HT-29 (cell line): ENCODE results near the gene WDFY4. TPM values are rescaled to one million over a fixed set of nuclear protein-coding genes. Genes with fewer than 3 reads are reported as not detected.

Experiments
- DNase-seq: peaks from one replicate; pipeline ENCODE4 v3.0.0-alpha.2; 2015; ENCODE audit warnings: low spot score
- small RNA-seq: library from RNA; depleted of rRNA; stranded (forward); fragments of <200 nt; gene quantifications from one replicate; pipeline ENCODE3, GENCODE V24; 2014
- total RNA-seq: library from RNA; depleted of rRNA; stranded (reverse); fragments of >200 nt; shearing (Covaris generic); gene quantifications from 2 replicates; pipeline ENCODE4 v1.2.3, GENCODE V29; 2014; rRNA removed

WDFY4 gene
- total RNA-seq, 1 experiment from 2014 or later, result 0.10 TPM

- DNase-seq, result no peak
Observed at GRCh38 chr10:49015700-49016099, 331.0 kb downstream of the WDFY4 start.

DNA sequence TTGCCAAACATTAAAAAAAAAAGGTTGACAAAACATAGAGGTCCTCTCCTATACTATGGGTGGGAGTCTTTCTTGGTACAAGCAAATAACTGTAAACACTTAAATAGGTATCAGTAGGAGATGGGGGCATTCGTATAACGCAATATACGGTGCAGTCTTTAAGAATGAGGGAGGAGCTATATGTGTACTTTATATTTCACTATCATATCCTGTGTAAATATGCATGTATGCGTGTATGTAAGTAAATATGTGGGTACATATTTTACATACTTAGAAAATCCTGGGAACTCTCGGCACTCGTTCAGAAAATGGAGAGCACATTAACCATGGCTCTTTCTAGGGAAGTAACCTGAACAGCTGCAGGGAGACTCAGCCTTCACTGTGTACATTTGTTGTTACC is 337.0 kb downstream of the WDFY4 start:
- no peak for DNase-seq

GRCh38 chr10:49023071-49023470 is 338.4 kb downstream of the WDFY4 start:
- DNase-seq, result no peak

DNA sequence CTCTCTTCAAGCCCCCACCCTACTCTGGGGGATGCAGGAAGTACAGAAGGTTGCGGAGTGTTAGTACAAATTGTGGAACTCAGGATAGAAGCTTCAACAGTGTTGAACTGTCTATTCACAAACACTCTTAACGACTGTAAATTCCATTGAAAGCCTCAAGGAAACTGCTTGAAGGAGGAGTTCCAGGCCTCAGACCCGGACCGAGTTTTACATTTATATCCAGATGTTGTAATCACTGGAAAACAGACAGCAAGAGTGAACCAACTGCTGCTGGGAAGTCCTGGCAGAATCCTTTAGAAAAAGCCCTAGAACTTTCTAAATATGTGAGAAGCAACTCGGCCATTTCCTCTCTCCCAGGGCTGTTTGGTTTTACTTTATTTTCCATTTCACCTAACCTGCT is 339.1 kb downstream of the WDFY4 start:
- DNase-seq, result no peak

GRCh38 chr10:49024484-49024883 is 339.8 kb downstream of the WDFY4 start:
- DNase-seq, result no peak

DNA sequence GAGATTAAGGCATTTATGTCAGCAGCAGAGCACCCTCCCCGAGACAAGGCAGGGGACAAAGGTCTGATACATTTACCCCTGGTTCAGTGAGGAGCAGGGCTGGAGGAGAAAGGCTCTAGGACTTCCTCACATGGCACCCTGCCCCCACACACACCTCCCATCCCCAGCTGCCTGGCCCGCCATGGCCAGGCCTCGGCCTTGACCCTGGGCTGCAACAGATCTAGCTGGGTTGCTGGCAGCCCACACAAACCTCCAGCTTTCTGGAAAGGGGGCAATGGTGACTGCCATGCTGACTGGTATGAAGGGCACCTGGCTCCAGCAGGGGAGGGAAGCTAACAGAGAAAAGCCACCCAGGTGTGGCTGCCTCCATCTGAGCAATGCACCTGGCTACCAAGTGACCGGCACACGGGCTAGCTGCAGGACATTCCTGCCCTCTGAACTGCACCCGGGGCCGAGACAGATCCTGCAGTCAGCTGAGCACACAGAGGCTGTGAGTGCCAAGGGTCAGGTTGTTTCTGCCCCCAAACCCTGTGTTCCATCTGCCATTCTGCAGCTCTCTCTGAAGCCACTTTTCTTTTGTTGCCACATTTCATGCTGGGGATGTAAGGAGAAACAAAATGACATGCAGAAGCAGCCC is 340.8 kb downstream of the WDFY4 start:
- DNase-seq, result no peak

DNA sequence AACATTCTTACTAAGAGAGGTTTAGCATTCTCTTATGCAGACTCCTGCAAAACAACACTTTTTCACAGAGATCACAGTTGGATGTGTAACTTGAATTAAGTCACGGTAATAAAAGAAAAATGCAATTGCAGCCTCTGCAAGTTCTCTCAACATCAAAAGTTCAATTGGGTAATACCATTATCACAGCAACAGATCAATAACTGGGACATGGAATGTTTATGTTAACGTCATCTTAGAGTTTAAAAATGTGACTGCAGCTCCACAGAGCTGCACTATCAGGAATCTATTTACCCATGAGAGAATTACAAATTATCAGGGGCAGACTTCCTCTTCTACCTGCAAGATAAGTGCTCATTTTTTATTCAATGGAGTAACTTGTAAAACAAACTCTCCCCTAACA is 344.0 kb downstream of the WDFY4 start:
- DNase-seq, result no peak

DNA sequence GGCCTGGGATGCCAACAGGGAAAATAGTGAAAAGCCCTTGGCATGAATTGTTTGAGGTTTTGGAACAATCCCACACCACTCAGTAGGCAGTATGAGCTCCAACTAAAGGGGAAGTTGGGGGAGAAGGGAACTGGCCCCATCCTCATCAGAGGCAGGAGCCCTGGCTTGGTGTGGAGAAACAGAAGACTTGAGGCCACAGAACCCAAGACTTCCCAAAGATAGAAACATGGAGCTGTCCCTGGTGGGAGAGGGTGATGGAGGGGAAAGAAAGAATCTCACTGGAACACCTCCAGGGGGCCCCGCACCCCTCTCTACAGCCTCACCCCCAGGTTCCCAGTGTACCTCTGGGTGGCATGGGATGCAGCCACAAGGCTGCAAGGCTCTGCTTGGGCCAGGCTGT is 345.0 kb downstream of the WDFY4 start:
- no peak for DNase-seq

Small RNA genes lying within 50 kb of the gene (small RNA-seq; reads per million reads assigned to genes)
- gene MIR4294, result not detected

Other genes starting within 250 kb of the WDFY4 start
- gene ARHGAP22, start 79.8 kb upstream of the WDFY4 start, total RNA-seq, result 0.10 and 0.39 TPM in 2 replicates